GM08714 (cell line): ENCODE measurements around the gene MIS12.

Experiments
- H3K4me3 ChIP-seq: fragments of 200-500 bp; sonication (Bioruptor generic); 2 replicates; pipeline ENCODE4 v1.5.1; 2014; ENCODE audit warnings: mild to moderate bottlenecking, low read length, inconsistent platforms
- ZNF274 ChIP-seq: IDR thresholded peaks from 2 replicates; pipeline ENCODE4 v1.6.1; 2012; ENCODE audit warnings: mild to moderate bottlenecking, low read depth, low read length

Gene MIS12

DNA sequence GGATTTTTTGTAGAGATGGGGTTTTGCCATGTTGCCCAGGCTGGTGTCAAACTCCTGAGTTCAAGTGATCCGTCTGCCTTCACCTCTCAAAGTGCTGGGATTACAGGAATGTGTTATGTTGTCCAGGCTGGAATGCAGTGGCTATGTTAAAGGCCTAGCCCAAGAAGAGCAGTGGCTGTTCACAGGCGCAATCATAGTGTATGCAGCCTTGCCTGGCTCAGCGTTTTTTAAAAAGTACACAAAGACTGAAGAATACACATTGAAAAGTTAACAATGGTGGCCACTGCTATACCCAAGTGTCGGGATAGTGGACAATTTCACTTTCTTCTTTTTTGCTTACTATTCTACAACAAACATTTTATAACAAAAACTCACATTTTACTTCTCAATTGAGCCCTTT is 7.4 kb upstream of the MIS12 start:
- H3K4me3 ChIP-seq: no peak overlapping the region
- TF ChIP-seq ZNF274: no peak

DNA sequence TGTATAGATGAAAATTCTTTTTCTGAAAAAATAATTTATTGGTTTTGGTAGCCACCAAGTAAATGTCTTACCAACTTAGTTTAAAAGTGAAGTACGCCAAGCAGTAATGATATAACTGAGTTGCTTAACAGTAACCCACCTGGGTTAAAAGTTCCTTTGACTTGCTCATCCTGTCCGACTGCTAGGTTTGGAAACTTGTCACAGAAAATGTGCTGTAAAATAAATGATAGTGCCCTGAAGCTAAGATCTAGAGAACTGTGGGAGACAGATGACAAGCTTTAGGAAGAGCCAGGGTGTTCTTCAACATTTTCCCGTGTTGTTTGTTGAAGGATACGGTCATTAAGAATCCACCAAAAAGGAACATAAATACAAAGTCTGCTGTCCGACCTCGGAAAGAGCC is 5.4 kb upstream of the MIS12 start:
- TF ChIP-seq ZNF274: no peak
- H3K4me3 ChIP-seq: no peak overlapping the region

DNA sequence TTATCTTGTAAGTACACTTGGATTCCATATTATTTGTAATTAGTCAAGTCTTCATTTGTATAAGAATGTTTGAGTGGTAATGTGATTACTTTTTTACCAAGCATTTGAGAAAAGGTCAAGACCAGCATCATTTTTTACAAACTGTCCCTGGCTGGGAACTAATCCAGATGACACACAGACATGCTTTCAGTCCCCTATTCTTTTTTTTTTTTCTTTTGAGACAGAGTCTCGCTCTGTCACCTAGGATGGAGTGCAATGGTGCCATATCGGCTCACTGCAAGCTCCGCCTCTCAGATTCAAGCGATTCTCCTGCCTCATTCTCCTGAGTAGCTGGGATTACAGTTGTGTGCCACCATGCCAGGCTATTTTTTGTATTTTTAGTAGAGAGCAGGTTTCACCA is 4.9 kb upstream of the MIS12 start:
- TF ChIP-seq ZNF274: no peak
- H3K4me3 ChIP-seq: no peak overlapping the region

DNA sequence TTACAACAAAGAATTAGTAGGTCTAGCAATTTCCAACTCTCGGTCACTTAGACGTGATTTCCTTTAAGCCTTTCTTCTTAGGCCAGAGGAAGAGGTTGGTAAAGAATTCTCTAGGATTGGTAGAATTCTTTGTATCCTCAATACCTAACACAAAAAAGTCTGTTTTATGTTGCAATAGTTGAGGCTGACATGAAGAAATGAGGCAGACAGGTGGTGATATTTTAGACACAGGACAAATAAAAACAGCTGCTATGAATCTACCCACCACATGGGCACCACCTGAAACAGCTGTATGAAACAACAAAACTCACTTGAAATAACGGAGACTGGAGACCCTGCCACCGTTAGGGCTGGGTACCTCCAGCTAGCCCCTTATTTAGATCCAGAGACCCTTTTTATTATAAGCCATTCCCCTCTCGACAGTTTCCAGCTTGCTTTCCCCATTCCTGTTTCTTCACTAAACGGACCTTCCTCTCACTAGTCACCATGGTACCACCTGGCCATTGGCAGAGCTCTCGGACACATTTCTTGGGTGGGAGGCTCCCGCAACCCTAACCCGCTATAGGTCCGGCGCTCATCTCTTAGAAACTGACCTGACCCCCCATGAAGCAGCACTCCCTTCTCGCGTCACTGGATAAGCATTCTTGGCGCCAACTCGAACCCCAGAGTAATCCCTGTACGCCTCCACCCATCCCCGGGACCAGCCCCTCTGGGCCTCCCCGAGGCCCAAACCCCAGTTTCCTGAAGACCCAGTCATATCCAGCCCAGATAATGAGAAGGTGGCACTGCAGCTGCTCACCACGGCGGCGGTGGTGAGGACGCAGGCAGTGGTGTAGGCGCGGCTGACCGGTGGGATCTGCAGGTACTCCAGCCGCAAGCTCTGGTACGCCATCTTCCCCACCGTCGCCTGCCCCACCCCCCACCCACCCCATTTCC is 828 bp upstream of the MIS12 start, which contains the start of gene DERL2:
TSS of gene DERL2 (minus strand) at position 909 of the 936 bp plus-strand sequence. CDS start at position 892, 17 bp downstream.
- no peak for TF ChIP-seq ZNF274
- H3K4me3 ChIP-seq: peak within 1 kb of the TSS; percentile 99

DNA sequence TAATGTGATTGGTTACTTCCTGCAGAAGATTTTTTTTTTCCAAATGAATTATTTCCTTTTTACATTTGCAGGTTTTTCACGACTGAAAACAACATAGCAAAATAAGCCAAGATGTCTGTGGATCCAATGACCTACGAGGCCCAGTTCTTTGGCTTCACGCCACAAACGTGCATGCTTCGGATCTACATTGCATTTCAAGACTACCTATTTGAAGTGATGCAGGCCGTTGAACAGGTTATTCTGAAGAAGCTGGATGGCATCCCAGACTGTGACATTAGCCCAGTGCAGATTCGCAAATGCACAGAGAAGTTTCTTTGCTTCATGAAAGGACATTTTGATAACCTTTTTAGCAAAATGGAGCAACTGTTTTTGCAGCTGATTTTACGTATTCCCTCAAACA is 2.4 kb downstream of the MIS12 start:
- no peak for TF ChIP-seq ZNF274
- no peak overlapping the region for H3K4me3 ChIP-seq

DNA sequence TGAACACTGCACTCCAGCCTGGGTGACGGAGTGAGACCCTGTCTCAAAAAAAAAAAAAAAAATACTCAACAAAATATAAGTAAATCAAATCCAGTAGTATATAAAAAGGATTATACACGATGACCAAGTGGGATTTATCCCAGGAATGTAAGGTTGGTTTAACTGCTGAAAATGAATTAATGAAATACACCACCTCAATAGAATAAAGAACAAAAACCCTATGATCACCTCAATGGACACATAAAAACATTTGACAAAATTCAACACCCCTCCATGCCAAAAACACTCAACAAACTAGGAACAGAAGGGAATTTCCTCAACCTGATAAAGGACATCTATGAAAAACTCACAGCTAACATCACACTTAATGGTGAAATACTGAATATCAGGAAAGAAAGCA is 6.6 kb downstream of the MIS12 start:
- H3K4me3 ChIP-seq: no peak overlapping the region
- no peak for TF ChIP-seq ZNF274

DNA sequence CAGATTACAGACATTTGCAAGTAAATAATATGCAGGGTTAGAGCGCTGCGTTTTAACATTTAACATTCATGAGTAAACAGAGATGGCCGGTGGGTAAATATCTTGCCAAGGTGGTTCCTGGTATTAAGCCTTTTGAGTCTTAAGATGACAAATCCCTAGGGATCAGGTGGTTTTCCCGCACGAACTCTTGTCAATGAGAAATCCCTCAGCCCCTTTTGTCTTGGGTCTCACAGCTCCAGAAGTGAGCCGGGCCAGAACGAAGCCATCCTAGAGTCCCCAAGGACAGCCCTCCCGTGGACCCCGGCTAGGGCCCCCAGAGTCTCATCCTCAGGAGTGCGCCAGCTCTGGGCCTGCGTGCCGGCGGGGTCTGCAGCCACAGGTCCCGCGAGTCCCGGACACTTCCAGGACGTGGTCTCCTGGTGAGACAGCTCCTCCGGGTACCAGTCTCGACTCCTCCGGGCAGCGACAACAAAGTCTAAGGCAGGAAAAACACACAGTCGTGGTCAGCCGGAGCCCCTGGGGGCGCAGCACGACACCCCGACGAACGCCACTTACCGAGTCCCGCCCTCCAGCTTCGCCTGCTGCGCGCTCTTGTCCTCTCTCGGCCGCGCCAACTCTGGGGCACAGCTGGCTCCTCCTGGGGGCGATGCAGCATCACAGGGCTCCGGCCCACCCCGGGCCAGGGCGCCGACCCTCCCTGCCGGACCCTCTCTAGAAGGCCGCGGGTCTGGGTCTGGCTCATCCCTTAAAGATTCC is 13.3 kb downstream of the MIS12 start:
- peak overlapping the region; percentile 68; the same call in 1 of the 2 replicates for H3K4me3 ChIP-seq
- TF ChIP-seq ZNF274: no peak

DNA sequence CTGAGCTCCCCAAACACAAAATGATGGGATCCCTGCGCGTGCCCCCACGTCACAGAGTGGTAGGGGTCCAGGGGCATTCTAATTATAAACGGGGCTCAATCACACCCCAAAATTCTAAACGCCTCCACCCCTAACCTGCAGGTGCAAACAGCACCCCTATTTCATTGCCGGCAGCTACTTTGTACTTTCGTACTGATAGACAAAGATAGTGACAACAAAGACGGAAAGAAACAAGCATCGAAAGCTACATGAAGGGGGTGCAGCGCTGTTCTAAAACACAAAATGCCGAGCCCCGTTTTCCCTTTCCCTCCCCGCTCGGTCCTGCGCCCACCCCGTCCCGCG is 13.9 kb downstream of the MIS12 start:
- peak overlapping the region; percentile 68 for H3K4me3 ChIP-seq
- TF ChIP-seq ZNF274: no peak

DNA sequence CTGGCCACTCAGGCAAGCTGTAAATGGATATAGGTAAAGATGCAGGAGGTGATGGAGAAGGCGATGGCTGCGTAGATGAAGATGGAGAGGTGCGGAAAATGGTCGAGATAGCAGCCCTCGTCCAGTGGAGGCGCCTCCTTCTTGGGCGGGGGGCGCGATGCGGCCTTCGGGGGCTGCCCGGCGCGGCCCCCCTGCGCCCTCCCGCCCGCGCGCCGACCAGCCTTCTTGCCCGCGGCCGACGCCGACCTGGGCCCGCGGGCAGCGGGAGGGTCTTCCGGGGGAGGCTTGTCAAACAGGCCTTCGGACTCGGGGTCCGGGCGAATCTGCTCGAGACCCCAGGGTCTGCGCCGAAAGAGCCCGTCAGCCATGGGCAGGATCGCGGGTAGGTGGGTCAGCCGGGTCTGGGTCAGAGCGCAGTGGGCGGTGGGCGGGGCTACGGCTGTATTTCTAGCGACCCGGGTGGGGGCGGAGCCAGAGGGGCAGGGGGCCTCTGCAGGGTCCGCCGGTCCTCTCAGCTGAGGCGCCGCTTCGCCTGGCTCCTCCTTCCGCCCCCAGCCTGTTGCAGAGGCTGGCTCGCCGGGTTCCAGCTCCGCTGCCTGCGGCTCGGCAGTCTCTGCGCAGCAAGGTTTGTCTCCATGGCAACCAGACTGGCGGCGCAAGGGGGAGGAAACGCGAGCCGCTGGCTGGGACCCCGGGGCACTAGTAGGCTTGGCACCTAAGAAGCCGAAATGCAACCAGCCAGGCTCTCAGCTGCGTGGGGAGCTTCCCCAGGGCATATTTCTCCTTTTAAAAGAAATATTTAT is 14.4 kb downstream of the MIS12 start:
- no peak for TF ChIP-seq ZNF274
- H3K4me3 ChIP-seq: peak overlapping the region; percentile 68

DNA sequence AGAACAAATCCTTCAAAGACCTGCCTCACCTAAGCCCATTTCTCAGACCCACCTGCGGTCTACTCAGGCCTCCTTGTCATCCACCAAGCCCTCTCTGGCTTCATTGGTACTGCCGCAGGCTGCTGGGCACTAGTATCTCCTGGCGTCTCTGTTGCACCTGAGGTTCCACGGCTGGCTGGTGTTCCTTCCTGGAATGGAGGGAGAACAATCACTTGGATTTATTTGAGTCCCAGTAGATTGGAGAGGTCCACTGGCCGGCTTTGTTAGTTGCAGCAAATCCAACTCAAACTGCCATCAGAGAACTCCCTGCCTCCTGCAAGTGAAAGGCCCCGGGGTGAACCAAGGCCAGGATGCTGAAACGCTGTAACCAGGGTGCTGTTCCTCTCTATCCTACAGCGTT is 15.3 kb downstream of the MIS12 start:
- no peak for TF ChIP-seq ZNF274
- H3K4me3 ChIP-seq: no peak overlapping the region

DNA sequence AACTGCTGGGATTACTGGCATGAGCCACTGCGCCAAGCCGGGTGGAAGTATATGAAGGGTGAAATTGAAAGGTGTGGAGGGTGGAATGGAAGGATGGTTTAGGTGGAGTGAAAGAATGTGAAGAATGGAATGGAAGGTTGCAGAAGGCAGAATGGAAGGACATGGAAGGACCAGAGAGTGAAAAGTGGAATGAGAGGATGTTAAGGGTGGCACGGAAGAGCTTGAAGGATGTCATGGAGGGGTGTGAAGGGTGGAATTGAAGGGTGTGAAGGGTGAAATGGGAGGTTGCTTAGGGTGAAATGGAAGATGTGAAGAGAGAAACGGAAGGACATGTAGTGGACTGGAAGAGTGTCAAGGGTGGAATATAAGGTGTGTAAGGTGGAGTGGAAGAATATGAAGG is 16.2 kb downstream of the MIS12 start:
- H3K4me3 ChIP-seq: no peak overlapping the region
- no peak for TF ChIP-seq ZNF274

DNA sequence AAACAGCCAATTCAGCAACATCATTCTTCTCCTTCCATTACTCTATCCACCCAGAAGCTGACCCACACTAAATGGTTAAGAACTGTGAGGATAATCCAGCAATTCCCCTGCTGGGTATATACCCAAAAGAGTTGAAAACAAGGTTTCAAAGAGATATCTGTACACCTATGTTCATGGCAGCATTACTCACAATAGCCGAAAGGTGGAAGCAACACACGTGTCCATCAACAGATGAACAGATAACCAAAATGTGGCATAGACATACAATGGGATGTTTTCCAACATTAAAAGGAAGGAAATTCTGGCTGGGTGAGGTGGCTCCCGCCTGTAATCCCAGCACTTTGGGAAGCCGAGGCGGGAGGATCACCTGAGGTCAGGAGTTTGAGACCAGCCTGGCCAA is 19.9 kb downstream of the MIS12 start:
- H3K4me3 ChIP-seq: no peak overlapping the region
- no peak for TF ChIP-seq ZNF274

DNA sequence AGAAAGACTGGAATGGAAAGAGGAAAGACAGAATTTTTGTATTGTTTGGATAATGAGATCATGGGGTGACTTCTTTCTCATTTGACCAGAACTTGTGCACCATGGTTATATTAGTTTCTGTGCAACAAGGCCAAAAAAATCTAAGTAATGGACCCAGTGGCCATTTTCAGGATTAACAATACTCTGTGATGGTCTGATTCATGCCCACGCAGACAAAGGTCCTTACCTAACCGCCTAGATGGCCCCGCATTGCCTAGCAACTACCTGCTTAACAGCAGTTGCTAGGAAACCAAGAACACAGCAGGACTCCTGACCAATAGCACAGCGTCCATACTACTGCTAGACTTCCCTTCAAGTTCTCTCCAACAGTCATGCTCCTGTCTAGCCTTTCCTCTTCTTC is 22.4 kb downstream of the MIS12 start:
- H3K4me3 ChIP-seq: no peak overlapping the region
- no peak for TF ChIP-seq ZNF274

DNA sequence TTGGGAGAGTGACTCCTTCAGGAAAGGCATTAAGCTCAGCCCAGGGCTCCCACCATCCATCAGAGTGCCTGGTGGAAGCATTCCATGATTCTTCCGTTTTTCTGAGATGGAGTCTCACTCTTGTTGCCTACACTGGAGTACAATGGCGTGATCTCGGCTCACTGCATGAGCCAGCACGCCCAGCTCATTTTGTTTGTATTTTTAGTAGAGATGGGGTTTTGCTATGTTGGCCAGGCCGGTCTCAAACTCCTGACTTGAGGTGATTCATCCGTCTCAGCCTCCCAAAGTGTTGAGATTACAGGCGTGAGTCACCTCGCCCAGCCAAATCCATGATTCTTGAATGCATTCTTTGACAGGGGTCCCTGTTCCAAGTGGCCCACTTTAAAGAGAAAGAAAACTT is 23.1 kb downstream of the MIS12 start:
- no peak for TF ChIP-seq ZNF274
- H3K4me3 ChIP-seq: no peak overlapping the region
